GM10248 (cell line): ENCODE measurements around the gene OLFML1.

Source experiments
- CTCF ChIA-PET: fragments of 300-600 bp; sonication (Branson Sonifier 250); formaldehyde crosslinking; extraction: SDS; loops from one replicate; lab custom pipeline; 2021; ENCODE audit warnings: antibody characterized with exemption; lab: Yijun Ruan, JAX
- POLR2A ChIA-PET: fragments of 350-650 bp; sonication (Branson Sonifier 250); formaldehyde crosslinking; extraction: SDS; loops from one replicate; lab custom pipeline; 2020; ENCODE audit warnings: antibody characterized with exemption; lab: Yijun Ruan, JAX
- DNase-seq: peaks from one replicate; pipeline ENCODE4 v3.0.0; 2012; ENCODE audit errors: extremely low spot score
- TF ChIP-seq, protein P1 (sequence below): IDR thresholded peaks from 2 replicates; pipeline ENCODE4 v1.5.1; 2012; ENCODE audit warnings: mild to moderate bottlenecking, low read depth; ENCODE audit errors: extremely low read depth, missing control alignments, control extremely low read depth

The OLFML1 gene

GRCh38 chr11:7450836-7451235 is 34.5 kb upstream of the OLFML1 start:
- CTCF ChIA-PET: interaction anchor here (0.9 to 8.0 kb wide), 8 partner anchors 8 to 98 kb away, joined by 3 to 76 read pairs (median 4); no protein-coding TSS in a partner anchor
- no peak for DNase-seq
- TF ChIP-seq, protein P1, sequence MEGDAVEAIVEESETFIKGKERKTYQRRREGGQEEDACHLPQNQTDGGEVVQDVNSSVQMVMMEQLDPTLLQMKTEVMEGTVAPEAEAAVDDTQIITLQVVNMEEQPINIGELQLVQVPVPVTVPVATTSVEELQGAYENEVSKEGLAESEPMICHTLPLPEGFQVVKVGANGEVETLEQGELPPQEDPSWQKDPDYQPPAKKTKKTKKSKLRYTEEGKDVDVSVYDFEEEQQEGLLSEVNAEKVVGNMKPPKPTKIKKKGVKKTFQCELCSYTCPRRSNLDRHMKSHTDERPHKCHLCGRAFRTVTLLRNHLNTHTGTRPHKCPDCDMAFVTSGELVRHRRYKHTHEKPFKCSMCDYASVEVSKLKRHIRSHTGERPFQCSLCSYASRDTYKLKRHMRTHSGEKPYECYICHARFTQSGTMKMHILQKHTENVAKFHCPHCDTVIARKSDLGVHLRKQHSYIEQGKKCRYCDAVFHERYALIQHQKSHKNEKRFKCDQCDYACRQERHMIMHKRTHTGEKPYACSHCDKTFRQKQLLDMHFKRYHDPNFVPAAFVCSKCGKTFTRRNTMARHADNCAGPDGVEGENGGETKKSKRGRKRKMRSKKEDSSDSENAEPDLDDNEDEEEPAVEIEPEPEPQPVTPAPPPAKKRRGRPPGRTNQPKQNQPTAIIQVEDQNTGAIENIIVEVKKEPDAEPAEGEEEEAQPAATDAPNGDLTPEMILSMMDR: no peak
- POLR2A ChIA-PET: no interaction called here

- no peak for DNase-seq
- CTCF ChIA-PET: interaction anchor here (0.9 to 8.0 kb wide), 8 partner anchors 8 to 99 kb away, joined by 3 to 76 read pairs (median 4); no protein-coding TSS in a partner anchor
- TF ChIP-seq, protein P1: no peak
- POLR2A ChIA-PET: no interaction called here
Measured at GRCh38 chr11:7451520-7451919, 33.8 kb upstream of the OLFML1 start.

- TF ChIP-seq, protein P1: no peak
- no peak for DNase-seq
- ChIA-PET CTCF (interaction anchor here (1.1 to 8.0 kb wide), 5 partner anchors 10 to 99 kb away, joined by 3 to 76 read pairs (median 7); no protein-coding TSS in a partner anchor), POLR2A (interaction anchor here (0.6 kb wide), 1 partner anchor 79 kb away, joined by 3 read pairs; no protein-coding TSS in a partner anchor)
Measured at GRCh38 chr11:7451952-7452494, 33.3 kb upstream of the OLFML1 start.

- POLR2A ChIA-PET: no interaction called here
- no peak for DNase-seq
- TF ChIP-seq, protein P1: no peak
- CTCF ChIA-PET: interaction anchor here (0.7 to 8.0 kb wide), 3 partner anchors 8 to 12 kb away, joined by 3 to 76 read pairs (median 3); no protein-coding TSS in a partner anchor
Measured at GRCh38 chr11:7454854-7455253, 30.5 kb upstream of the OLFML1 start.

DNA sequence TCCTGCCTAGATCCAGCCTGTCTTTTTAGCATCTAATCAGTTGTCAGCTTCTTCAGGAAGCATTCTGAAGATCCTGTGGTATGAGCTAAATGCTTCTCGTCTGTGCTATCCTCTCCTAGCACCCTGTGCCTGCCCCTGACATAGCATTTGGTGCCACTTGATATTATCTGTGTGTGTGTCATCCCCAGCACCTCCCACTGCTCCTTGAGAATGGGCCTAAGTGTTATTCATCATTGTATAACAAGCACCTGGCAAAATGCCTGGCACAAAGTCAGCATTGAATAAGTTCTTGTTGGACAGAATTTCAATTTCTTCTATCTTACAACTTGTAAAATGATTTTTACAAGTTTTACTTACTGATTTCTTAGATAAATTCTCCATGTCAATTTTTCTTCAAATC is 28.1 kb upstream of the OLFML1 start:
- DNase-seq: no peak
- TF ChIP-seq, protein P1: no peak
- POLR2A ChIA-PET: no interaction called here
- CTCF ChIA-PET: interaction anchor here (0.7 to 8.0 kb wide), 2 partner anchors 11 to 15 kb away, joined by 3 to 76 read pairs; no protein-coding TSS in a partner anchor

GRCh38 chr11:7462706-7463105 is 22.6 kb upstream of the OLFML1 start:
- TF ChIP-seq, protein P1: no peak
- no peak for DNase-seq
- POLR2A ChIA-PET: no interaction called here
- CTCF ChIA-PET: interaction anchor here (1.0 to 7.6 kb wide), 6 partner anchors 8 to 57 kb away, joined by 3 to 60 read pairs (median 4); no protein-coding TSS in a partner anchor
